Esophagus (tissue), 2 donors: Measurements from ENCODE around the gene CHURC1. TPM values are rescaled to one million over a fixed set of nuclear protein-coding genes. Genes with fewer than 3 reads are reported as not detected.

Experiments
- H3K27ac ChIP-seq, 2 donors: one replicate each; pipeline ENCODE4 v1.5.1; 2013; ENCODE audit warnings: low read depth in 2 of 2, mild to moderate bottlenecking in 2 of 2, inconsistent platforms in 1 of 2, low read length in 1 of 2, moderate library complexity in 1 of 2
- H3K27me3 ChIP-seq, 2 donors: one replicate each; pipeline ENCODE4 v1.6.1; 2013; ENCODE audit warnings: low read length in 2 of 2, control low read depth in 1 of 2, mild to moderate bottlenecking in 1 of 2; ENCODE audit not compliant: insufficient read depth in 2 of 2, control insufficient read depth in 1 of 2
- H3K36me3 ChIP-seq, 2 donors: one replicate each; pipeline ENCODE4 v1.6.1; 2013; ENCODE audit warnings: low read length in 1 of 2; ENCODE audit not compliant: control insufficient read depth in 2 of 2, insufficient read depth in 2 of 2
- H3K4me1 ChIP-seq, 2 donors: one replicate each; pipeline ENCODE4 v1.6.1; 2013; ENCODE audit warnings: low read length in 1 of 2; ENCODE audit not compliant: control insufficient read depth in 2 of 2, insufficient read depth in 2 of 2
- H3K4me3 ChIP-seq, 2 donors: one replicate each; pipeline ENCODE4 v1.5.1; 2013; ENCODE audit warnings: low read length in 2 of 2, mild to moderate bottlenecking in 2 of 2, low read depth in 1 of 2, moderate library complexity in 1 of 2
- H3K9me3 ChIP-seq, 2 donors: one replicate each; pipeline ENCODE4 v1.6.1; 2013; ENCODE audit warnings: mild to moderate bottlenecking in 2 of 2, low read depth in 1 of 2, low read length in 1 of 2, moderate library complexity in 1 of 2; ENCODE audit not compliant: control insufficient read depth in 2 of 2, insufficient read depth in 1 of 2
- WGBS, 2 donors: extraction: QIAGEN DNeasy Blood & Tissue Kit; methylation state at CpG; one replicate each; pipeline ENCODE4 v1.1.7; 2013; 5-methylcytosine and 5-hydroxymethylcytosine counted together
- polyA plus RNA-seq, 2 donors: library from polyadenylated mRNA; stranded (reverse); fragments of 200-250 nt; gene quantifications; one replicate each; pipeline ENCODE4 v1.2.3, GENCODE V29; 2013
- donor health status: healthy with polysubstance abuse.
- donor health status: Bipolar disorder and iron deficiency.

CHURC1 gene
- polyA plus RNA-seq, 2 donors, result 30.3 to 31.7 TPM

DNA sequence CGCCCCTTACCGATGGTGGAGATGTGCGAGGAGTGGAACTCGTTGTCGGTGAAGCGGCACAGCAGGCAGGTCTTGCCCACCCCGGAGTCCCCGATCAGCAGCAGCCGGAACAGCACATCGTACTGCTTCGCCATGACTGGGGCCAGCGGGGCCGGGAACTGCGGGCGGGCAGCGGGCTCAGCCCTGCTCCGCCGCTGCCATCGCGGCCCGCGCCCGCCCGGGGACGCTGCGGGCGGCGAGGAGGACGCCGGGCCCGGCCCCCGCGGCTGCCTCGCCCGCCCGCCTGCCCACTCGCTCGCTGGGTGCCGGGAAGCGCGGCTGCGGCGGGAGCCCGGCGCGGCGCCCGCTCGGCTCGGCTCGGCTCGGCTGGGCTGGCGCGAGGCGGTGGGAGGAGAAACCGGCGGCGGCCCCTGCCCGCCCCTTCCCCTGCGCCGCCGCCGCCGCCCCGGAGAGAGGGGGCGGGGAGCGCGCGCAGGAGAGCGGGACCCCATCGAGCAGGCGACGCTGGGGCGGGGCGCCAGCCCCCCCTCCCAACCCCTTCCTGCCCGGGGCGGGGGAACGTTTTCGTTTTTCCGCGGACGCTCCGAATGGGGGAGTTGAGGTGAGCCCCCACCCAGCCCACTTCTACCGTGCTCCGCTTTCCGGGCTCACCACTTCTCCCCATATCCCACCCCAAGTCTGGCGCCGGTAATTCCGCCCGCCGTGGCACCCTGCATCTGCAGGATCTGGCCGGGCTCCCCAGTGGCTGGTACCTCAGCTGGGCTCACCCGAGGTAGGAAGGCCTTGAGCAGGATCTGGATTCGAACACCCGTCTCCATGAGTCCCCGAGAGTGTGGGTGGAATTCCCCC lies 57.9 kb downstream of the CHURC1 start, which contains the start of gene RAB15:
Gene RAB15, minus strand, starts transcription at position 394 of the 849 bp plus-strand sequence. Its CDS starts 260 bp downstream, at position 134.
- Histone ChIP-seq H3K27ac (peak within 1 kb of the TSS in 1 of 2 donors; percentile 26), H3K9me3 (no peaks in the 10 kb centered on the region), H3K4me1 (peaks cover 4 to 5% of the 10 kb centered on the region in 2 donors), H3K36me3 (no peaks in the 10 kb centered on the region), H3K27me3 (no peaks in the 10 kb centered on the region), H3K4me3 (peak within 1 kb of the TSS; percentile 49 to 90)
- WGBS, 2 donors, result 0 to 1% methylated on average over 65 to 91 of the region's 96 CpGs

- WGBS, 2 donors, result 61 to 63% methylated on average over 8 of the region's 8 CpGs
- no peak overlapping the region for H3K27ac ChIP-seq
- no peaks in the 10 kb centered on the region for H3K9me3 ChIP-seq
- H3K27me3 ChIP-seq, result no peaks in the 10 kb centered on the region
- H3K4me3 ChIP-seq, result no peak overlapping the region
- no peaks in the 10 kb centered on the region for H3K36me3 ChIP-seq
- peaks cover 4 to 5% of the 10 kb centered on the region in 2 donors for H3K4me1 ChIP-seq
These were observed 58.8 kb downstream of the CHURC1 start for GRCh38 chr14:64973026-64973442.

- Histone ChIP-seq H3K4me3 (no peak overlapping the region), H3K9me3 (no peaks in the 10 kb centered on the region), H3K36me3 (no peaks in the 10 kb centered on the region), H3K27ac (no peak overlapping the region), H3K4me1 (peaks cover 4 to 5% of the 10 kb centered on the region in 2 donors), H3K27me3 (no peaks in the 10 kb centered on the region)
- WGBS, 2 donors, result 92 to 97% methylated on average over 9 of the region's 9 CpGs
These were observed 59.6 kb downstream of the CHURC1 start for GRCh38 chr14:64973826-64974225.

DNA sequence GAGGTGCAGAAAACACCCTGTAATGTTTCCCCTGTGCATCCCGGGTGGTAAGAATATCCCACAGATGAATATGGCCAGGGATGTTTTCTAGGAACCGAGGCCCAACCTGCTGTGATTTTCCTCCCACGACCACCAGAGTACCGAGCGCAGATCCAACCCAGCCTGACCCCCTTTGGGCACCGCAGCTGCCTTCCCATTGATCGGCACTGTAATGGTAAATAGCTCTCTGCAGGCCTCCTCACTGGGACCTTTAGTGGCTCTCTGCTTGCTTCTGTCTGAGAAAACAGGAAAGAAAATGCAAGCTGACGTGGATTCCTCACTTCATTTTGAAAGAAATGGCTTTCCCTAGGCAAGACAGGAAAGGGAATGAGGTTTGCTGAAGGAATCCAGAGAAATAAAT lies 60.3 kb downstream of the CHURC1 start:
- H3K9me3 ChIP-seq, result no peaks in the 10 kb centered on the region
- H3K27ac ChIP-seq, result no peak overlapping the region
- peaks cover 4 to 5% of the 10 kb centered on the region in 2 donors for H3K4me1 ChIP-seq
- WGBS, 2 donors, result 79 to 80% methylated on average over 8 of the region's 8 CpGs
- no peaks in the 10 kb centered on the region for H3K27me3 ChIP-seq
- H3K4me3 ChIP-seq, result no peak overlapping the region
- H3K36me3 ChIP-seq, result no peaks in the 10 kb centered on the region

DNA sequence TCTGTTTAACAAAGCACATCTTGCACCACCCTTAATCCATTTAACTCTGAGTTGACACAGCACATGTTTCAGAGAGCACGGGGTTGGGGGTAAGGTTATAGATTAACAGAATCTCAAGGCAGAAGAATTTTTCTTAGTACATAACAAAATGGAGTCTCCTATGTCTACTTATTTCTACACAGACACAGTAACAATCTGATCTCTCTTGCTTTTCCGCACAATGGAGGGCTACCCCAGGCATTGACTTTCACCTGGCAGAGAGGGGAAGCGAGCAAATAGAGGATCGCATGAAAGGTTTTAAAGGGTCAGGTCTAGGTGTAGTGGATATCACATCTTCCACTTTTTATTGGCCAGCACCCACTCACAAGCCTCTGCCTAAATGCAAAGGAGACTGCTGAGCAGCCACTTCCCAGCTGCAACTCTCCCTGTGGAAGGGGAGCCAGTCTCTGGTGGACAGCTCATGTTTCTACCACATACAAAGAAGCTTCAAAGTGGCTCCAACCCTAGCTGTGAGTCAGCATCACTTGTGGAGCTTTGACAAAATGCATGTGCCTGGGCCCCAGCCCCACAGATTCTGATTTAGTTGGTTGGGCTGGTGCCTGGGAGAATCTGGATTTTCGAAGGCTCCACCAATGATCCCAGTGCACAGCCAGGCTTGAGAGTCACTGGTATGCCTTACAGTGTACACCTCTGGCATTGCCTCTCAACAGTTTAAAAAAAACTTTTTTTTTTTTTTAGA lies 65.2 kb downstream of the CHURC1 start:
- whole genome bisulfite sequencing, 2 donors, result 86 to 92% methylated on average over 4 to 5 of the region's 5 CpGs
- H3K36me3 ChIP-seq, result no peaks in the 10 kb centered on the region
- H3K27me3 ChIP-seq, result no peaks in the 10 kb centered on the region
- no peak overlapping the region for H3K27ac ChIP-seq
- H3K9me3 ChIP-seq, result no peaks in the 10 kb centered on the region
- H3K4me3 ChIP-seq, result no peak overlapping the region
- H3K4me1 ChIP-seq, result peaks cover 0 to 2% of the 10 kb centered on the region in 2 donors

- H3K27ac ChIP-seq, result no peak overlapping the region
- no peak overlapping the region for H3K4me3 ChIP-seq
- H3K9me3 ChIP-seq, result no peaks in the 10 kb centered on the region
- WGBS, 2 donors, result 7 to 9% methylated on average over 15 of the region's 15 CpGs
- no peaks in the 10 kb centered on the region for H3K27me3 ChIP-seq
- H3K36me3 ChIP-seq, result no peaks in the 10 kb centered on the region
- H3K4me1 ChIP-seq, result peaks cover 0 to 5% of the 10 kb centered on the region in 2 donors
These were observed 69.4 kb downstream of the CHURC1 start for GRCh38 chr14:64983439-64984310.

Other genes with a start within 250 kb of the CHURC1 start
- gene PLEKHG3, start 210.0 kb upstream of the CHURC1 start, polyA plus RNA-seq, result 10 to 100 TPM; 23.1 to 27.1 TPM
- gene SPTB, start 34.5 kb upstream of the CHURC1 start, polyA plus RNA-seq, result under 1 TPM; 0.11 to 0.41 TPM
- gene GPX2, start 28.3 kb downstream of the CHURC1 start, polyA plus RNA-seq, result 100 to 1,000 TPM in 1 of 2 donors, 10 to 100 TPM in 1; 77.2 to 128 TPM
- gene RAB15, start 57.9 kb downstream of the CHURC1 start, polyA plus RNA-seq, result 1 to 10 TPM; 3.2 to 3.3 TPM
- 10 to 100 TPM; 13.3 to 14.6 TPM for gene FNTB, start 72.4 kb downstream of the CHURC1 start, polyA plus RNA-seq
- gene MAX, start 188.1 kb downstream of the CHURC1 start, polyA plus RNA-seq, result 10 to 100 TPM; 52.2 to 66.8 TPM